Fibroblast of pulmonary artery (primary cell): ENCODE data around the gene PCDHGA12.

Experiments used
- DNase-seq: peaks from one replicate; pipeline ENCODE4 v3.0.0-alpha.2; 2010; ENCODE audit warnings: low read depth
- H3K4me3 ChIP-seq: replicated peaks from 2 replicates; pipeline ENCODE4 v1.5.1; 2011; ENCODE audit warnings: low read depth, mild to moderate bottlenecking, control low read depth, low read length, moderate library complexity
- CTCF ChIP-seq: IDR thresholded peaks from 2 replicates; pipeline ENCODE4 v1.5.1; 2011; ENCODE audit warnings: mild to moderate bottlenecking, control low read depth, low read length, inconsistent platforms; ENCODE audit errors: missing control alignments

The PCDHGA12 gene

GRCh38 chr5:141437221-141437620, 6.9 kb downstream of the PCDHGA12 start:
- H3K4me3 ChIP-seq, result no peak overlapping the region
- no peak for TF ChIP-seq CTCF
- DNase-seq, result no peak

DNA sequence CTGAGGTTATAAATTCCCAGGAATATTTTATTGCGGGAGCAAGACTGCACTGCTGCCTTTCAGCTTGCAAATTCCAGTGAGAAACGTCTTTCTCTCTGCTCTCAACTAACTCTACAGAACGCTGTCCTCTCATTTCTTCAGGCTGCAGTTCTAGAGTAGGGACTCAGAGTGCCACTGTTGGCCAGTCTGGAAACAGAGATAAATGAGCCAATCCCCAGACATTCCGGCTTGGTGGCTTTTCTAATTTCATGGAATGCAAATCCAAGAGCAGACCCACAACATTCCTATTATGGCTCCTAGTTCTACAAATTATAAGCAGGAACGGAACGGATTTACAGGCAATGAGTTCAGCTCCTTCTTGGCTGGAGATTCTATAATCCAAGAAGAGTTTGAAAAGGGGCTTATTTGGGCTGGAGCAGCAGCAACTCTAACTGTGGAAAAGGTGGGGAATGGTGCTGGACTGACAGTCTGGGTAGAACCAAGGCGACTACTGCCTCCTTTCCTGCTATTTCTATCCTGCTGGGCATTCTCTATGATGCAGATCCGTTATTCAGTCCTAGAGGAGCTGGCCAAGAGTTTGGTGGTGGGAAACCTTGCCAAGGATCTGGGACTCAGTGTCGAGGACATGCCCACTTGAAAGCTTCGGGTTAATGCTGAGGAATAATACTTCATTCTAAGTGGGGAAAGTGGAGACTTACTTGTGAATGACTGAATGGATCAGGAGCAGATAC, 9.3 kb downstream of the PCDHGA12 start:
- no peak overlapping the region for H3K4me3 ChIP-seq
- no peak for DNase-seq
- TF ChIP-seq CTCF, result no peak

- H3K4me3 ChIP-seq, result no peak overlapping the region
- DNase-seq, result no peak
- no peak for TF ChIP-seq CTCF
Observed at GRCh38 chr5:141440341-141440740, 10.0 kb downstream of the PCDHGA12 start.

DNA sequence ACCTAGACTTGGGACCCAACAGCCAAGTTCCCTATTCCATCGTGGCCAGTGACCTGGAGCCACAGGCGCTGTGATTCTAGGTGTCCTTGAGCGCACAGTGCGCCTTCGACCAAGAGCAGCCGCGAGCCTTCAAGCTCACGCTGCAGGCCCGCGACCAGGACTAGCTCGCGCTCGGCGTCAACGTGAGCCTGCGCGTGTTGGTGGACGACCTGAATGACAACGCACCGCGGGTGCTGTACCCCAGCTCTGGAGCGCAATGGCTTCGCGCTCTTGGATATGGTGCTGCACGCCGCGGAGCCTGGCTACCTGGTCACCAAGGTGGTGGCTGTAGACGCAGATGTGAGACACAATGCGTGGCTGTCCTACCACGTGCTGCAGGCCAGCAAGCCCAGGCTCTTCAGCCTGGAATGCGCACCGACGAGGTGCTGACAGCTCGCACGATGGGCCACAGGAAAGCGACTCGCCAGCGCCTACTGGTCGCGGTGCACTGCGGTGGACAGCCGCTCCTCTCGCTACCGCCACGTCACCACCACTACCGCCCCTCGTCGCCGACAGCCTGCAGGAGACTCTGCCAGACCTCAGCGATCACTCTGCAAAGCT, 11.4 kb downstream of the PCDHGA12 start:
- DNase-seq, result no peak
- TF ChIP-seq CTCF, result no peak
- no peak overlapping the region for H3K4me3 ChIP-seq

- no peak for TF ChIP-seq CTCF
- peak; percentile 46 for DNase-seq
- no peak overlapping the region for H3K4me3 ChIP-seq
Observed at GRCh38 chr5:141465351-141465750, 35.0 kb downstream of the PCDHGA12 start.

DNA sequence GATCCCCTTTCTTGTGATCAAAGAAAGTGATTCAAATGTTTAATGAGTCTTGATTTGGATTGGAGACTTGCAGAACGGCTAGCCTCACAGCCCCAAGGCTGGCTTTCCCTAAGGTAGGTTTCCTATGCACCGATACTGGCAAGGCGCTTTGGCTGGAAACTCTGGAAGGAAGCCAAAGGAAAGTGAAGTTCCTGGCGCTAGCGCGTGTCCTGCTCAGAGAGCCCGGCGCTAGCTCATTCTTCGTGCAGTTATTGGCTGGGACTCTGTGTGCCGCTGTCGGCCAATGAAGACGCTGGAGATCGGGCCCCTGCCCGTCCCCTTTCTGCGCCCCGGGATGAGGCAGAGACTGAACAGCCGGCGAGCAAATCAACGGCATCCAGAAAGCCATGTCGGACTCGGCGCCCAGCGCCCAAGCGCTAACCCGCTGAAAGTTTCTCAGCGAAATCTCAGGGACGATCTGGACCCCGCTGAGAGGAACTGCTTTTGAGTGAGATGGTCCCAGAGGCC, 45.4 kb downstream of the PCDHGA12 start, which contains the start of gene PCDHGC3:
TSS of gene PCDHGC3 (plus strand) at position 342 of the 507 bp plus-strand sequence. CDS start at position 493, 151 bp downstream.
- peak within 1 kb of the TSS; percentile 74 for H3K4me3 ChIP-seq
- no peak for TF ChIP-seq CTCF
- DNase-seq, result peak; percentile 97
